Uterus (tissue), 2 donors: ENCODE data around the gene PFKL.

ENCODE experiments used
- CTCF ChIP-seq, 4 experiments: fragments of 200-600 bp in 2 of 4; fragments of 450-650 bp in 2 of 4; sonication (generic) in 2 of 4; IDR thresholded peaks; one replicate each; pipeline ENCODE4 v1.5.1; 2016 to 2019; ENCODE audit warnings: antibody characterized with exemption in 4 of 4, mild to moderate bottlenecking in 2 of 4, moderate library complexity in 1 of 4
- POLR2A ChIP-seq, 2 donors: fragments of 450-650 bp; IDR thresholded peaks; one replicate each; pipeline ENCODE4 v1.6.1; 2016; ENCODE audit warnings: antibody characterized with exemption in 2 of 2, mild to moderate bottlenecking in 1 of 2, moderate library complexity in 1 of 2

GRCh38 chr21:44372616-44373015 is 72.8 kb downstream of the PFKL start:
- TF ChIP-seq CTCF (IDR thresholded peaks at IDR 0.05) (no peak), POLR2A (IDR thresholded peaks at IDR 0.05) (no peak)
